LoVo (cell line): ENCODE data around the gene MICAL3.
A peak's percentile ranks its signal among the peaks of the same experiment; 100 is the strongest.
"Not testable (repeated sequence)": the region's sequence is repeated elsewhere in the genome, so short reads cannot be mapped to it uniquely, and the experiment has no call there.

Experiments
- DNase-seq: peaks from one replicate; pipeline ENCODE4 v3.0.0-alpha.2; 2016; ENCODE audit warnings: low spot score

MICAL3 gene

GRCh38 chr22:17953147-17953546, 71.2 kb downstream of the MICAL3 start:
- no peak for DNase-seq

- DNase-seq, result no peak
These were observed 72.0 kb downstream of the MICAL3 start for GRCh38 chr22:17952273-17952801.

GRCh38 chr22:17951315-17951714, 73.0 kb downstream of the MICAL3 start:
- no peak for DNase-seq

- peak; percentile 32 for DNase-seq
These were observed 73.6 kb downstream of the MICAL3 start for GRCh38 chr22:17950651-17951214.

- no peak for DNase-seq
These were observed 74.5 kb downstream of the MICAL3 start for GRCh38 chr22:17949642-17950473.

GRCh38 chr22:17948101-17948500, 76.3 kb downstream of the MICAL3 start:
- DNase-seq, result no peak

- DNase-seq, result no peak
These were observed 77.5 kb downstream of the MICAL3 start for GRCh38 chr22:17946662-17947367.

GRCh38 chr22:17945888-17946648, 78.3 kb downstream of the MICAL3 start:
- no peak for DNase-seq

GRCh38 chr22:17945156-17945887, 79.0 kb downstream of the MICAL3 start:
- DNase-seq, result no peak

- no peak for DNase-seq
These were observed 80.1 kb downstream of the MICAL3 start for GRCh38 chr22:17944256-17944655.

- no peak for DNase-seq
These were observed 80.7 kb downstream of the MICAL3 start for GRCh38 chr22:17943533-17944249.

- DNase-seq, result no peak
These were observed 81.6 kb downstream of the MICAL3 start for GRCh38 chr22:17942721-17943120.

GRCh38 chr22:17941471-17942406, 82.6 kb downstream of the MICAL3 start:
- DNase-seq, result no peak

- DNase-seq, result no peak
These were observed 84.8 kb downstream of the MICAL3 start for GRCh38 chr22:17939579-17939978.

GRCh38 chr22:17939011-17939410, 85.3 kb downstream of the MICAL3 start:
- DNase-seq, result no peak

GRCh38 chr22:17938484-17938924, 85.9 kb downstream of the MICAL3 start:
- no peak for DNase-seq

GRCh38 chr22:17932457-17932856, 91.9 kb downstream of the MICAL3 start:
- not testable (repeated sequence) for DNase-seq

- DNase-seq, result no peak
These were observed 92.9 kb downstream of the MICAL3 start for GRCh38 chr22:17931400-17931825.
